NCI-H2107 (cell line): ENCODE data around the gene EFS.
"Not testable (repeated sequence)": the region's sequence is repeated elsewhere in the genome, so short reads cannot be mapped to it uniquely, and the experiment has no call there.

Experiments used
- DNase-seq: peaks from one replicate; lab custom pipeline; 2025; lab: John Stamatoyannopoulos, UW

The EFS gene

DNA sequence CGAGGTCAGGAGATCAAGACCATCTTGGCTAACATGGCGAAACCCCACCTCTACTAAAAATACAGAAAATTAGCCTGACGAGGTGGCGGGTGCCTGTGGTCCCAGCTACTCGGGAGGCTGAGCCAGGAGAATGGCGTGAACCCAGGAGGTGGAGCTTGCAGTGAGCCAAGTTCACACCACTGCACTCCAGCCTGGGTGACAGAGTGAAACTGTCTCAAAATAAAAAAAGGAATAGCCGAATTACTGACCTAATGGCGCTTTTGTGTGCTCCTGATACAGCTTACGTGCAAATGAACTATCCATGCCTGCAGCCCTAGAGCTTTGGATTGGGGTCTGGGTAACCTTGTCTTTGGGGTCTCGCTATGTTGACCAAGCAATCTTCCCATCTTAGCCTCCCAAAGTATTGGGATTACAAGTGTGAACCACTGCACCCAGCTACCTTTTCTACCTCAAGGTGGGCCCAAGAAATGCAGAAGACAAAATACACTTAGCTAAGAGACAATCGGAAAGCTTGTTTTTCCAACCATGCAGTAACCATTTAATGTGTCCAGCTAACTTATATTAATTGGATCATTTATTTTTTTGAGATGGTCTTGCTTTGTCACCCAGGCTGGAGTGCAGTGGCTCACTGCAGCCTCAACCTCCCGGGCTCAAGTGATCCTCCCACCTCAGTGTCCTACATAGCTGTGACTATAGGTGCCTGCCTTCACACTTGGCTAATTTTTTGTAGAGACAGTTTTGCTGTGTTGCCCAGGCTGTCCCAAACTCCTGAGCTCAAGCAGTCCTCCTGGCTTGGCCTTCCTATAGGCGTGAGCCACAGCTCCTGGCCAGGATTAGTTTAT lies 38.3 kb downstream of the EFS start:
- no peak for DNase-seq

DNA sequence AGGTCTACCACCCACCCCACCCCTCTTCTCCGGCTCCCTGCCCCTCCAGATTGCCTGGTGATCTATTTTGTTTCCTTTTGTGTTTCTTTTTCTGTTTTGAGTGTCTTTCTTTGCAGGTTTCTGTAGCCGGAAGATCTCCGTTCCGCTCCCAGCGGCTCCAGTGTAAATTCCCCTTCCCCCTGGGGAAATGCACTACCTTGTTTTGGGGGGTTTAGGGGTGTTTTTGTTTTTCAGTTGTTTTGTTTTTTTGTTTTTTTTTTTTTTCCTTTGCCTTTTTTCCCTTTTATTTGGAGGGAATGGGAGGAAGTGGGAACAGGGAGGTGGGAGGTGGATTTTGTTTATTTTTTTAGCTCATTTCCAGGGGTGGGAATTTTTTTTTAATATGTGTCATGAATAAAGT lies 39.2 kb downstream of the EFS start:
- not testable (repeated sequence) for DNase-seq

DNA sequence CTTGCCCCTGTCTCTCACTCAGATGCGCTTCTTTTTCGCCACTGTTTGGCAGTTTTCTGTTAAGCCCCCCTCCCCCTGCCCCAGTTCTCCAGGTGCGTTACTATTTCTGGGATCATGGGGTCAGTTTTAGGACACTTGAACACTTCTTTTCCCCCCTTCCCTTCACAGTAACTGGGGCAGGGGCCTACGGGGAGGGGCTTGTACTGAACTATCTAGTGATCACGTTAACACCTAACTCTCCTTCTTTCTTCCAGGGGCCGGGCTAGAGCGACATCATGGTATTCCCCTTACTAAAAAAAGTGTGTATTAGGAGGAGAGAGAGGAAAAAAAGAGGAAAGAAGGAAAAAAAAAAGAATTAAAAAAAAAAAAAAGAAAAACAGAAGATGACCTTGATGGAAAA lies 40.0 kb downstream of the EFS start:
- DNase-seq = no peak

DNA sequence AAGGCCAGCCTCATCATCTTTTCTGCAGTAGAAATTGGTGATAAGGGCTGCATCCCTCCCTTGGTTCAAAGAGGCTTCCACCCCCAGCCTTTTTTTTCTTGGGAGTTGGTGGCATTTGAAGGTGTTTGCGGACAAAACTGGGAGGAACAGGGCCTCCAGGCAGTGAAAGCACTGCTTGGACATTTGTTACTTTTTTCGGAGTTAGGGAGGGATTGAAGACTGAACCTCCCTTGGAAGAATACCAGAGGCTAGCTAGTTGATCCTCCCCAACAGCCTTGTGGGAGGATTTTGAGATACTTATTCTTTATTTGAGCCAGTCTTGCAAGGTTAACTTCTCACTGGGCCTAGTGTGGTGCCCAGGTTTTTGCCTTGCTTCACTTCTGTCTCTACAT lies 40.5 kb downstream of the EFS start:
- DNase-seq = no peak

DNA sequence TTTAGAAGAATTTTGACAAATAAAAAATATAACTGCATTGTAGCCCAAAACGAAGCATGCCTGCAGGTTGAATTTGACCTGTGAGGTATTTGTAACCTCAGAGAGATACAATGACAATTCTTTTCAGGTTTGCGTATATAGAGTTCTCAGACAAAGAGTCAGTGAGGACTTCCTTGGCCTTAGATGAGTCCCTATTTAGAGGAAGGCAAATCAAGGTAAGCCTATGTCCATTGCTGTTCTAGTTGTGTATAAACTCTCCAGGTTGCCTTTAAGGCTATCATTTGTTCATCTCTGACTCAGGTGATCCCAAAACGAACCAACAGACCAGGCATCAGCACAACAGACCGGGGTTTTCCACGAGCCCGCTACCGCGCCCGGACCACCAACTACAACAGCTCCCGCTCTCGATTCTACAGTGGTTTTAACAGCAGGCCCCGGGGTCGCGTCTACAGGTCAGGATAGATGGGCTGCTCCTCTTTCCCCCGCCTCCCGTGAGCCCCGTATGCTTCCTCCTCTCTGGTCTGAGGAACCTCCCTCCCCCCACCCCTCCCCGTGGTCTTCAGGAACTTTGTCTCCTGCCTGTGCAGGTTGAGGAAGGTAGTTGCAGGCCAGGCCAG lies 41.0 kb downstream of the EFS start:
- DNase-seq = no peak

DNA sequence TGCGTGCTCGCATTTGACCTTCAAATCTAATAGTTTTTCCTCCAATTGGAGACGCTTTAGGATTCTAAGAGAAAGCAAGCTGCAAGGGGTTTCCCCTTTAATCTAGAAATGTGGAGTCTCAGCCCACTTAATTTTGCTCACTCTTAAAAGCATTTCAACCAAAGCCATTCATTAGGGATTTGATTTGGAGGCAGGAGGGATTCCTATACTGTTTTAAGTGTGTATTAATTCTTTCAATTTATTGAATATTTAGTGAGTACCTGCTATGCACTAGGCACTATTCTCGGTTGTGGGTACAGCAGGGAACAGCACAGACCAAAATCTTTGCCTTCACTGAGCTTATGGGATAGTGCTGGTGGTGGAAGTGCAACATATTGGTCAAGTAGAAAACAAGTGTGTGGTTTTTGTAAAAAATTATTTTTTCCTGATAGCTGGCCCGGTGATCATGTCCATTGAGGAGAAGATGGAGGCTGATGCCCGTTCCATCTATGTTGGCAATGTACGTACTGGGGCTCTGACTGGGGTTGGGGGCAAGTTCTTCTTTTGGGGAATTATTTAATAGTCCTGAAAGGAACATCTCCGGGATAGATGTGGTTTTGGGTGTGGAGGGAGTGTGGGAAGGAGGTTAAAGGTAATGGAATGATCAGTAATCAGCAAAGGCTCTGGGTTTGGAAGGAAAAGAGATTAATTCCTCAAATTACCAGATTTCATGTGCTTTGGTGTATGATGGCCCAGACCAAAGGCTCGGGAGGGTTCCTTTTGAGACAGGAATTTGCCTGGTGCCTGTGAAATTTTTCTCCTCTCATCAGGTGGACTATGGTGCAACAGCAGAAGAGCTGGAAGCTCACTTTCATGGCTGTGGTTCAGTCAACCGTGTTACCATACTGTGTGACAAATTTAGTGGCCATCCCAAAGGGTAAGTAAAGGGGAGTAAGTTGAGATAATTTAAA lies 42.1 kb downstream of the EFS start:
- DNase-seq = no peak

DNA sequence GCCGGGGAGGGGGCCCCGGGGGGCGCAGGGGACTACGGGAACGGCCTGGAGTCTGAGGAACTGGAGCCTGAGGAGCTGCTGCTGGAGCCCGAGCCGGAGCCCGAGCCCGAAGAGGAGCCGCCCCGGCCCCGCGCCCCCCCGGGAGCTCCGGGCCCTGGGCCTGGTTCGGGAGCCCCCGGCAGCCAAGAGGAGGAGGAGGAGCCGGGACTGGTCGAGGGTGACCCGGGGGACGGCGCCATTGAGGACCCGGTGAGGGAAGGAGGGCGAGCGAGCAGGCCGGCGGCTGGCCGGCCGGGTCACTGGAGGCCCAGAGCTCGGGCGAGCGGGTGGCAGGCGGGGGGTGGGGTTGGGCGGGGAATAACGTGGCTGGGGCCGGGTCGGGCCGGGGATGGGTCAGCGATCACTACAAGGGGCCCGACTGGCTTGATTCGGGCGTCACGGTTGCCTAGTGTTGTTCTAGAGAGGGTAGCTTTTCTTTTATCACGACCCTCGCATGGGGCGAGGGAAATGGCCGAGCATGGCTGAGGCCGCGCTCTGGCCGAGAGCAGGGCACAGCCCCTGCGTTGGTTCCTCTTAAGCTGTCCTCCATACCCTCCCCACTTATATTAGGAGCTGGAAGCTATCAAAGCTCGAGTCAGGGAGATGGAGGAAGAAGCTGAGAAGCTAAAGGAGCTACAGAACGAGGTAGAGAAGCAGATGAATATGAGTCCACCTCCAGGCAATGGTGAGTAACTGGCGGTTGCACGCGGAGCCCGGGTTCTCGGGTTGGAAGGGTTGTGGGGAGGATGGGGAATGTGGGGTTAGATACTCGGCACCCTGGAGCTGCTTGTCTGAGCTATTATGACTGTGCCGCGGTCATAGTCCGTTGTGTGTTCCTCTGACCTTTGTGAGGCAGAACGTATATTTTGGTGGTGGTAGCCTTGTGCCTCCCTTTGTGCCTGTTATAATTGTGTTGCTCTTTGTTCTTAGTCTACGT lies 43.1 kb downstream of the EFS start:
- DNase-seq = peak; percentile 24

DNA sequence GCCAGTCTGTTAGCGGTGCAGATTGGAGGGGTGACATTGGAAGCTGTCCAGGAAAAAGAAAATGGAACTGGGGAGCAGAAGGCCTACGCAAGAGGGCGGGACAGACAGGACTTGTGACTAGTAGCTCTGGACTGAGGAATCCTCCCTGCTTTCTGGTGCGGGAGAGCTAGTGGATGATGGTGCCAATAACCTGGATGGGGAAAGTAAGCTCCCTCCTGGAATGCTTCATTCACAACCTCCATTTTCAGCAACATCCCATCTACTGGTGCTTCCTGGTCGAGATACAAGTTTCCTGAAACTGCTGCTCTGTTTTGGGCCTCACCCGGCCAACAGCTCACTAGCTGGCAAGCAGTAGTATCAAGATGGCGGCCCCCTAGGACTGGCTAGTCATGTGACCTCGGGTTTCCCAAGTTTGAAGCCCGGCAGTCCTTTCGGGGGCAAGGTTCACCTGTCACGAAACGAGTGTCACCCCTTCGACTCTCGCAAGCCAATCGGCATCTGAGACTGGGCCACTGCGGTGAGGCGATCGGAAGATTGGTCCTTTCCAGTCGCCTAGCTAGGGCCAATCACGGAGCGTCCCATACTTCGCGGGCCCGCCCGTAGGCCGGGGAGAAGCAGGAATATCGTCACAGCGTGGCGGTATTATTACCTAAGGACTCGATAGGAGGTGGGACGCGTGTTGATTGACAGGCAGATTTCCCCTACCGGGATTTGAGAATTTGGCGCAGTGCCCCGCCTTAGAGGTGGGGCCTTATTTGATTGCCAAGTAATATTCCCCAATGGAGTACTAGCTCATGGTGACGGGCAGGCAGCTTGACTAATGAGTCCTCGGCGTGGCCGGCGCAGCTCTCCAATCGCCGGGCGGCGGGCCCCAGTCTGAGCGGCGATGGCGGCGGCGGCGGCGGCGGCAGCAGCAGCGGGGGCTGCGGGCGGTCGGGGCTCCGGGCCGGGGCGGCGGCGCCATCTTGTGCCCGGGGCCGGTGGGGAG lies 44.1 kb downstream of the EFS start, which contains the start of gene PABPN1:
TSS of gene PABPN1 (plus strand) at position 874 of the 988 bp plus-strand sequence. CDS start at position 887, 13 bp downstream.
- peak; percentile 100 for DNase-seq

DNA sequence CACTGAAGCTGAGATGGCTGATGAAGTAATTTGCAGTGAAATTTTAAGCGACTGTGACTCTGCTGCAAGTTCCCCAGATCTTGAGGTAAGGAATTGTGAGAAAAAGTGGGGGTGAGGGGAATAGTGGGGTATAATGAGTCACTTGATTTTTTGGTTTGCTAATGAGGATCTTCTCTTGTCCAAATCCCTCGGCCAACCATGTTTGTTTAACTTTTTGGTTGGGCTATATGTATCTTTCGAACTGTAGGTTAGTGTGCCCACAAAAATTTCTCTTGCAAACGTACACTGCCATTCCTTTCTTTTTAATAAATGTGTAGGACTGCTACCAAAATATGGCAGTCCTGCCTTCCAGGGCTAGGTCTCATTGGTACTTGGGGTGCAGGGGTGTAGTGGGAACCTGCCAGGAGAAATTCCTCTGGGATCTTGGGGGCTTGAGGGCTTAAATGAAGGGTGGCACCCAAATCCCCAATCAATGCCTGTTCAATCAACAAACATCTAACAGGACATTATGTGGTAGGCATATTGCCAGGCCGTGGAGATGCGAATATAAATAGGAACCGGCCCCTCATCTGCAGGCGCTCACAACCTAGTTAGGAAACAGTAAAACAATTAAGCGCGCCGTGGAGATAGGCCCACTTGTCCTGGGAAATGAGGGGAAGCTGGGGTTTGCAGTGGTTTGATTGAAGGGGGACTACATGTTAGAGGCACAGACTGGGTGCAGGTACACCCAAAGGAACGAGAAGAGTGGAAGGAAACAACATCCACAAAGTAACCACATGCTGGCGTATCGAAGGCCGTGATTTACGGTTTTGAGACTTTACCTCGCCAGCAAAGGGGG lies 45.0 kb downstream of the EFS start:
- no peak for DNase-seq

DNA sequence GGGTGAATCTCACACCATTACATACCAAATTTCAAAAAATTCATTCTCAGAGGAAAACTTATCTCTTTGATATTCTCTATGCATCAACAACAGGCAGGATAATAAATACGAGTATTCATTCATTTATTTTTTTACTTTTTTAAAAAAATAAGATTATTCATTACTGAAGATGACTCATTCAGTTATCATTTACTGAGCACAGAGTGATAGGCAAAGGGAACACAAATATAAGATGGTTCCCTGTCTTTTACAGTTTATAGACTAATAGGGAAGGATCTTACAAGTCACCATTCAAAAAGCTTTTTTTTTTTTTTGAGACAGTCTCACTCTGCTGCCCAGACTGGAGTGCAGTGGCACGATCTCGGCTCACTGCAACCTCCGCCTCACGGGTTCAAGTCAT lies 48.7 kb downstream of the EFS start:
- no peak for DNase-seq

DNA sequence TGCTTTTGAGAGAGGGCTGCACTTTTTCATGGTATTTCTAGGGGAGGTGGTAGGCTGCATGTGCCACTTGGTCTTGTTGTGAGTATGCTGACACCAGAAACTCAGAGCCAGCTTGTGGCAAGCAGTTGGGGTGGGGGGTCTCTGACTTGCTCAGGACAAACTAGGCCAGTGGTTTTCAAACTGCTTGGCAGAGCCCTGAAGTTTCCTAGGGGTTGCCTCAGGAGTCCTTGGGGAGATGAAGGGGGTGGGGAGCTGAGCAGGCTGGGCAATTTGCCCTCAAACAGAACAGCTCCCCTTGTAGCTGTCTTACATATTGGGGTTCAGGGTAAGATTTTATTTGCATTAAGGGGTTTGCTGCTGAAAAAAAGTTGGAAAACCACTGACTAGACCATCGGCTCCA lies 54.4 kb downstream of the EFS start:
- no peak for DNase-seq

DNA sequence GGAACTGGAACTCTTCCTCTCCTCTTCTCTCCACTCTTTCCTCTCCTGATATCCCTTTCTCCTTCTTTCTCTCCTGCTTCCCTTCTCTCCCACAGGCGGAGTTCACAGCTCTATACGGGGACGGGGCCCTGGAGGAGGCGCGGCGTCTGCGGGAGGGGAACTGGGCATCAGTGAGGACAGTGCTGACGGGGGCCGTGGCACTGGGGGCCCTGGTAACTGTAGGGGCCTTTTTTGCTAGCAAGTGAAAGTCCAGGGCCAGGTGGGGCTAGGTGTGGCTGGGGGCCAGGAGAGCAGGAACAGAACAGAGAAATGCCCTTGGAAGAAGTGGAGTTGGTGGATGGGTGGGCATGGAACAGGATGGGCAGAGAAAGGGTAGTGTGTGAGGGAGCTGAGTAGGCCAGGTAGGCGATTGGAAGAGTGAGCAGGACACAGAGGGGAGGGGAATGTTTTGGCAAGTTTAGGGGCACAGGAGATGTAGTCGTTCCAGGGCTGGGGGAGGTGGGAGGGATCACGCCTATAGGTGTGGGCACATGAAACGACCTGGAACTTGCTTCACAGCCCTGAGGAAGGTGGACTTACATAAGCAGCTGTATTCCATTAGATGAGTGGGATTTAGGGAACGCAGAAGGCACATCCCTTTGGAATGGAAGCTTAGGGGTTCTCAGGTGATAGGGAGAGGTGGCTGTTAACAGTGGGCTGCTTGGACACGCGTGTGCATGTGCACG lies 56.1 kb downstream of the EFS start:
- DNase-seq = no peak

DNA sequence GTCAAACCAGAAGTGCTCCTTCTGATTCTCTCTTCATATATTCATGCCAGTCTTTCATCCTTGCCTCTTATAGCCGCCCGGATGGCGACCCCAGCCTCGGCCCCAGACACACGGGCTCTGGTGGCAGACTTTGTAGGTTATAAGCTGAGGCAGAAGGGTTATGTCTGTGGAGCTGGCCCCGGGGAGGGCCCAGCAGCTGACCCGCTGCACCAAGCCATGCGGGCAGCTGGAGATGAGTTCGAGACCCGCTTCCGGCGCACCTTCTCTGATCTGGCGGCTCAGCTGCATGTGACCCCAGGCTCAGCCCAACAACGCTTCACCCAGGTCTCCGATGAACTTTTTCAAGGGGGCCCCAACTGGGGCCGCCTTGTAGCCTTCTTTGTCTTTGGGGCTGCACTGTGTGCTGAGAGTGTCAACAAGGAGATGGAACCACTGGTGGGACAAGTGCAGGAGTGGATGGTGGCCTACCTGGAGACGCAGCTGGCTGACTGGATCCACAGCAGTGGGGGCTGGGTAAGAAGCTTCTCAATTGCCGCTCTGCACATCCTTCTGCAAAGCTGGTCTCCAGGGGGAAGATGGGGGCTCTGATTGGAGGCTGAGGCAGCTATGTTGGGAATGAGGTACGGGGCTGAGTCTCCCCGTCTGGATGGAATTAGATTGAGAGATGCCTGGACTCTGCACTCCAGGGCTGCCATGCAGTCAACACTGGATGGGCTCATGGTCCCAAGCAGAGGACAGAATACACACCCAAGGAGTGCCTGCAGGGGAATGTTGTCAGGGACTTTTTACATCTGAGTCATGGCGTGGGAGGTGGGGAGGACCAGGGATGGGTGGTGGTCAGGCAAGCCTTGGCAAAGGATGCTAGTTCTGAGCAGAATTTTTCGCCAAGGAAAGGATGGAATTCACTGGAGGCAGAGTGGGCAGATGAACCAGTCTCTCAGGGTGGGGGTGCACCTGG lies 57.0 kb downstream of the EFS start:
- no peak for DNase-seq

DNA sequence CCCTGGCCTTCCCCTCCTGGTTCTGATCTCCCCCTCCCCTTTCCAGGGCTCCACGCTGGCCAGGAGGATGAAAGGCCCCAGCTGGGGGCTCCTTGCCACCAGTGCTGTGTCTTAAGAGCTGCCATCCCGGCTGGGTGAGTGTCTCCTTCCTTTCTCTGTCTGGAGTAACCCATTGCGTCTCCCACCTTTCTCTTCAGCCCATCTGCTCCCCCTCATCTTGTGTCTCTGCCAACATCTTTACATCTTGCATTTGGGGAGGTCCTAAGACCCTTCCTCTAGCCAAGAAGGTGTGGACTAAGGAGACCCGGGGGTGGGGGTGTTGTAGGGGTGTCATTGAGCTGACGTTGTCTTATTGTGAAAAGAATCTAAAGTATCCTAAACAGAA lies 57.8 kb downstream of the EFS start:
- DNase-seq = no peak

DNA sequence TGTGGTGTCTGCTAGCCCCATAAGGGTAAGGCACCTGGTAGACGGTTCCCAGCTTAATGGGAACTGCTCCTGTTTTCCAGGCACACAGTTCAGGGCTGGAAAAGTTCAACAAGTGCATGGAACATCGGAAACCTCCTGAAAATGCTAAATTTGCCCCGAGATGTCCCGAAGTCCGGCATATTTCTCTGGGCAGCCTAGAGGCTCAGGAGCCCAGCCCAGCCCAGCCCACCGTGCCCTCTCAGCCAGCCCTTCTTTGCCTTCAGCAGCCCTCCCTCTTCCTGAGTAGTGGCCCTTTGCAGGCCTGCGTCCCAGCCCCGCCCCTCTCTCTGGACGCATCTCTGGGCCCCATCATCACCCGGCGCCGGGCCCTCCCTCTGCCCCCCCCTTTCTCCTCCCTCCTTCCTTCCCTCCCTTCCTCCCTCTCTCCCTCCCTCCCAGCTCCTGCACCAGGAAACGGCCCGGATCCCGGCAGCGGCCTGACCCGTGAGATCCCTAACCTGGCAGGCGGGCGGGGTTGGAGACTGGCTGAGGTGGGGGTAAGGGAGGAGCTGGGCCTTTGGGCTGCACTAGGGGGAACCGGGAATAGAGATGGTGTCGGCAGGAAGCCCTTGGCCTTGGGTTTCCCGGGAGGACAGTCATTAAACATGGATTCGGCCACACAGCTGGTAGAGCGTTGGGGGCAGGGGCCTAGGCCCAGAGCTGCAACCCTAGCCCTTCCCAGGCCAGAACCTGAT lies 58.4 kb downstream of the EFS start, which contains the start of gene BCL2L2:
TSS of gene BCL2L2 (plus strand) at position 422 of the 734 bp plus-strand sequence. CDS start 935 bp downstream, outside the sequence.
- peak; percentile 90 for DNase-seq
